Astrocyte (in vitro differentiated cells and primary cell): ENCODE data around the gene F2R. TPM values are rescaled to one million over a fixed set of nuclear protein-coding genes. Genes with fewer than 3 reads are reported as not detected.
A peak's percentile ranks its signal among the peaks of the same experiment; 100 is the strongest.

Source experiments
- DNase-seq: peaks from one replicate; pipeline ENCODE4 v3.0.0-alpha.2; 2010; ENCODE audit warnings: low read depth
- FAIRE-seq: peaks from 2 replicates; lab custom pipeline; 2011; peaks lifted over from hg19 to GRCh38; lab: Jason Lieb, UNC
- H2AFZ ChIP-seq: 2 replicates; pipeline ENCODE4 v1.6.0; 2012; ENCODE audit warnings: low read depth, low read length, inconsistent platforms
- H3K27ac ChIP-seq: 2 replicates; pipeline ENCODE4 v1.5.1; 2011; ENCODE audit warnings: low read depth, low read length, inconsistent platforms
- H3K27me3 ChIP-seq: 2 replicates; pipeline ENCODE4 v1.6.0; 2011; ENCODE audit warnings: low read length, inconsistent platforms; ENCODE audit not compliant: insufficient read depth
- H3K36me3 ChIP-seq: 2 replicates; pipeline ENCODE4 v1.5.1; 2011; ENCODE audit warnings: low read length, inconsistent platforms; ENCODE audit not compliant: insufficient read depth
- H3K4me1 ChIP-seq: 2 replicates; pipeline ENCODE4 v1.5.1; 2011; ENCODE audit warnings: low read length, inconsistent platforms; ENCODE audit not compliant: insufficient read depth
- H3K4me2 ChIP-seq: 2 replicates; pipeline ENCODE4 v1.6.0; 2012; ENCODE audit warnings: low read length, inconsistent platforms
- H3K4me3 ChIP-seq: 2 replicates; pipeline ENCODE4 v1.5.1; 2011; ENCODE audit warnings: low read depth, mild to moderate bottlenecking, low read length, inconsistent platforms; ENCODE audit not compliant: insufficient read depth
- H3K79me2 ChIP-seq: 2 replicates; pipeline ENCODE4 v1.6.0; 2012; ENCODE audit warnings: mild to moderate bottlenecking, low read length, inconsistent platforms; ENCODE audit not compliant: insufficient read depth
- H3K9ac ChIP-seq: 2 replicates; pipeline ENCODE4 v1.6.0; 2012; ENCODE audit warnings: mild to moderate bottlenecking, low read length, inconsistent platforms
- H3K9me3 ChIP-seq: 2 replicates; pipeline ENCODE4 v1.5.1; 2012; ENCODE audit warnings: low read depth, mild to moderate bottlenecking, low read length, inconsistent platforms; ENCODE audit not compliant: insufficient read depth
- H4K20me1 ChIP-seq: 2 replicates; pipeline ENCODE4 v1.6.0; 2012; ENCODE audit warnings: low read length, inconsistent platforms; ENCODE audit not compliant: insufficient read depth
- H3K27ac Mint-ChIP-seq: one replicate; pipeline ENCODE4 v1.8.0; 2021; ENCODE audit warnings: mild to moderate bottlenecking, mixed read lengths; ENCODE audit not compliant: unreplicated experiment
- H3K27me3 Mint-ChIP-seq: one replicate; pipeline ENCODE4 v1.8.0; 2021; ENCODE audit warnings: low read depth, mixed read lengths; ENCODE audit not compliant: unreplicated experiment
- H3K36me3 Mint-ChIP-seq: one replicate; pipeline ENCODE4 v1.8.0; 2021; ENCODE audit warnings: low read depth, mixed read lengths; ENCODE audit not compliant: unreplicated experiment
- H3K4me1 Mint-ChIP-seq: one replicate; pipeline ENCODE4 v1.8.0; 2021; ENCODE audit warnings: low read depth, mixed read lengths; ENCODE audit not compliant: unreplicated experiment
- H3K4me3 Mint-ChIP-seq: one replicate; pipeline ENCODE4 v1.8.0; 2021; ENCODE audit warnings: mild to moderate bottlenecking, moderate library complexity, mixed read lengths; ENCODE audit not compliant: unreplicated experiment
- H3K9me3 Mint-ChIP-seq: one replicate; pipeline ENCODE4 v1.8.0; 2021; ENCODE audit warnings: mild to moderate bottlenecking, mixed read lengths; ENCODE audit not compliant: unreplicated experiment
- CTCF ChIP-seq: IDR thresholded peaks from 2 replicates; pipeline ENCODE4 v1.5.1; 2011; ENCODE audit warnings: low read depth, mild to moderate bottlenecking, inconsistent platforms, low read length, moderate library complexity; ENCODE audit not compliant: insufficient read depth
- EZH2 ChIP-seq: IDR thresholded peaks from 2 replicates; pipeline ENCODE4 v1.6.1; 2012; ENCODE audit warnings: mild to moderate bottlenecking, low read length, inconsistent platforms; ENCODE audit not compliant: insufficient read depth
- total RNA-seq: library from RNA; stranded (reverse); gene quantifications from 2 replicates; pipeline ENCODE4 v1.2.1, GENCODE V29; 2021

The F2R gene
- total RNA-seq, 1 donor from 2014 or later: 285 TPM

- H3K4me3 ChIP-seq: peak overlapping the region; percentile 81
- peaks cover 27% of the 10 kb centered on the region for H3K4me1 Mint-ChIP-seq
- H3K27me3 ChIP-seq: no peaks in the 10 kb centered on the region
- peak overlapping the region; percentile 90 for H3K9ac ChIP-seq
- H3K36me3 ChIP-seq: peaks cover 2% of the 10 kb centered on the region
- no peak overlapping the region for H2AFZ ChIP-seq
- H4K20me1 ChIP-seq: peaks cover 31% of the 10 kb centered on the region
- peaks cover 10% of the 10 kb centered on the region for H3K36me3 Mint-ChIP-seq
- H3K4me1 ChIP-seq: peaks cover 30% of the 10 kb centered on the region
- H3K79me2 ChIP-seq: peaks cover 65% of the 10 kb centered on the region
- no peaks in the 10 kb centered on the region for H3K9me3 Mint-ChIP-seq
- peak overlapping the region; percentile 95 for H3K4me3 Mint-ChIP-seq
- no peak for DNase-seq
- H3K4me2 ChIP-seq: peak overlapping the region; percentile 93
- no peak for FAIRE-seq
- TF ChIP-seq EZH2 (no peak), CTCF (no peak)
- peak overlapping the region; percentile 55 for H3K27ac Mint-ChIP-seq
- H3K27ac ChIP-seq: peak overlapping the region; percentile 77
- H3K9me3 ChIP-seq: no peaks in the 10 kb centered on the region
- no peaks in the 10 kb centered on the region for H3K27me3 Mint-ChIP-seq
These were observed 1.5 kb downstream of the F2R start for GRCh38 chr5:76717222-76718083.

- Mint-ChIP-seq H3K27me3 (no peaks in the 10 kb centered on the region), H3K27ac (peak overlapping the region; percentile 79), H3K9me3 (no peaks in the 10 kb centered on the region), H3K36me3 (peaks cover 10% of the 10 kb centered on the region), H3K4me3 (peak overlapping the region; percentile 95), H3K4me1 (peaks cover 29% of the 10 kb centered on the region)
- Histone ChIP-seq H3K4me3 (peak overlapping the region; percentile 81), H3K4me1 (peaks cover 30% of the 10 kb centered on the region), H3K4me2 (peak overlapping the region; percentile 93), H3K9me3 (no peaks in the 10 kb centered on the region), H3K27me3 (no peaks in the 10 kb centered on the region), H2AFZ (no peak overlapping the region), H3K9ac (peak overlapping the region; percentile 90), H4K20me1 (peaks cover 37% of the 10 kb centered on the region), H3K27ac (peak overlapping the region; percentile 77), H3K79me2 (peaks cover 74% of the 10 kb centered on the region), H3K36me3 (peaks cover 2% of the 10 kb centered on the region)
- DNase-seq: peak; percentile 71
- no peak for TF ChIP-seq CTCF
- no peak for TF ChIP-seq EZH2
- FAIRE-seq: no peak
These were observed 2.5 kb downstream of the F2R start for GRCh38 chr5:76718381-76718832.
